Sigmoid colon (tissue), 4 donors: ENCODE results near the gene AK3.
"Not testable (repeated sequence)": the region's sequence is repeated elsewhere in the genome, so short reads cannot be mapped to it uniquely, and the experiment has no call there.

Source experiments
- EP300 ChIP-seq, 4 donors: sonication (generic); formaldehyde crosslinking; IDR thresholded peaks; one replicate each; pipeline ENCODE4 v1.6.1; 2017; ENCODE audit warnings: antibody characterized with exemption in 4 of 4
- POLR2A ChIP-seq, 2 donors: fragments of 450-650 bp; IDR thresholded peaks; one replicate each; pipeline ENCODE4 v1.6.1; 2016; ENCODE audit warnings: antibody characterized with exemption in 2 of 2, mild to moderate bottlenecking in 2 of 2, moderate library complexity in 2 of 2
- POLR2AphosphoS5 ChIP-seq, 4 donors: sonication (generic); formaldehyde crosslinking; IDR thresholded peaks; one replicate each; pipeline ENCODE4 v1.6.1; 2017; ENCODE audit warnings: antibody characterized with exemption in 4 of 4
- TF ChIP-seq, protein P1 (sequence below), 4 experiments: fragments of 450-650 bp in 3 of 4; fragments of 200-600 bp in 1 of 4; IDR thresholded peaks; one replicate each; pipeline ENCODE4 v1.5.1; 2016 to 2019; ENCODE audit warnings: antibody characterized with exemption in 4 of 4, mild to moderate bottlenecking in 3 of 4, moderate library complexity in 2 of 4

DNA sequence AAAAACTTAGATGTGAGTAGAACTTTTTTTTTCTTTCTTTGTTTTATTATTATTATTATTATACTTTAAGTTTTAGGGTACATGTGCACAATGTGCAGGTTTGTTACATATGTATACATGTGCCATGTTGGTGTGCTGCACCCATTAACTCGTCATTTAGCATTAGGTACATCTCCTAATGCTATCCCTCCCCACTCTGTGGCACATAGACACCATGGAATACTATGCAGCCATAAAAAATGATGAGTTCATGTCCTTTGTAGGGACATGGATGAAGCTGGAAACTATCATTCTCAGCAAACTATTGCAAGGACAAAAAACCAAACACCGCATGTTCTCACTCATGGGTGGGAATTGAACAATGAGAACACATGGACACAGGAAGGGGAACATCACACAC, 34.0 kb upstream of the AK3 start:
- TF ChIP-seq, protein P1, sequence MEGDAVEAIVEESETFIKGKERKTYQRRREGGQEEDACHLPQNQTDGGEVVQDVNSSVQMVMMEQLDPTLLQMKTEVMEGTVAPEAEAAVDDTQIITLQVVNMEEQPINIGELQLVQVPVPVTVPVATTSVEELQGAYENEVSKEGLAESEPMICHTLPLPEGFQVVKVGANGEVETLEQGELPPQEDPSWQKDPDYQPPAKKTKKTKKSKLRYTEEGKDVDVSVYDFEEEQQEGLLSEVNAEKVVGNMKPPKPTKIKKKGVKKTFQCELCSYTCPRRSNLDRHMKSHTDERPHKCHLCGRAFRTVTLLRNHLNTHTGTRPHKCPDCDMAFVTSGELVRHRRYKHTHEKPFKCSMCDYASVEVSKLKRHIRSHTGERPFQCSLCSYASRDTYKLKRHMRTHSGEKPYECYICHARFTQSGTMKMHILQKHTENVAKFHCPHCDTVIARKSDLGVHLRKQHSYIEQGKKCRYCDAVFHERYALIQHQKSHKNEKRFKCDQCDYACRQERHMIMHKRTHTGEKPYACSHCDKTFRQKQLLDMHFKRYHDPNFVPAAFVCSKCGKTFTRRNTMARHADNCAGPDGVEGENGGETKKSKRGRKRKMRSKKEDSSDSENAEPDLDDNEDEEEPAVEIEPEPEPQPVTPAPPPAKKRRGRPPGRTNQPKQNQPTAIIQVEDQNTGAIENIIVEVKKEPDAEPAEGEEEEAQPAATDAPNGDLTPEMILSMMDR (IDR thresholded peaks at IDR 0.05): not testable (repeated sequence)
- not testable (repeated sequence) for TF ChIP-seq POLR2A, POLR2AphosphoS5, EP300 (IDR thresholded peaks at IDR 0.05)
